A549 (cell line): ENCODE results near the gene FAM114A2. TPM values are rescaled to one million over a fixed set of nuclear protein-coding genes. Genes with fewer than 3 reads are reported as not detected.

Experiments
- ATAC-seq, 2 experiments: fragments of 200-7000 bp in 1 of 2; fragments of >200 bp in 1 of 2; cut with Nextera tagmentation in 1 of 2; cut with Tn5 transposase in 1 of 2; 3 replicates each; pipeline versions ENCODE4 v1.8.0 to v1.9.1; 2018 to 2020; ENCODE audit warnings: mild to moderate bottlenecking in 1 of 2, moderate library complexity in 1 of 2
- CTCF ChIA-PET: fragments of 300-600 bp; sonication (Branson Sonifier 250); formaldehyde crosslinking; extraction: SDS; loops from one replicate; lab custom pipeline; 2021; ENCODE audit warnings: antibody characterized with exemption, inconsistent platforms; lab: Yijun Ruan, JAX
- POLR2A ChIA-PET: fragments of 350-600 bp; formaldehyde crosslinking; extraction: SDS; loops from one replicate; lab custom pipeline; 2021; ENCODE audit warnings: antibody characterized with exemption, inconsistent platforms; lab: Yijun Ruan, JAX
- DNase-seq, 2 experiments: peaks; one replicate each; pipeline versions ENCODE4 v3.0.0 to v3.0.0-alpha.2; 2011 to 2016; ENCODE audit warnings: low read depth in 1 of 2, low spot score in 1 of 2
- FAIRE-seq: peaks from 2 replicates; lab custom pipeline; 2011; peaks lifted over from hg19 to GRCh38; lab: Jason Lieb, UNC
- H3K27ac ChIP-seq, 2 experiments: fragments of >200 bp; sonication (Bioruptor Twin); formaldehyde crosslinking; 3 replicates each; pipeline ENCODE4 v1.5.1; 2016 to 2017
- H3K4me1 ChIP-seq: fragments of >200 bp; sonication (Bioruptor Twin); formaldehyde crosslinking; 3 replicates; pipeline ENCODE4 v1.6.1; 2016
- H3K4me2 ChIP-seq: fragments of >200 bp; sonication (Bioruptor Twin); formaldehyde crosslinking; 3 replicates; pipeline ENCODE4 v1.6.1; 2016
- H3K4me3 ChIP-seq: fragments of >200 bp; sonication (Bioruptor Twin); formaldehyde crosslinking; 3 replicates; pipeline ENCODE4 v1.5.1; 2016
- H3K9me3 ChIP-seq: fragments of >200 bp; sonication (Bioruptor Twin); formaldehyde crosslinking; 3 replicates; pipeline ENCODE4 v1.6.1; 2016
- CBX2 ChIP-seq: fragments of 200-600 bp; sonication (generic); IDR thresholded peaks from 2 replicates; pipeline ENCODE4 v1.6.1; 2016; ENCODE audit warnings: low read depth, mild to moderate bottlenecking, borderline replicate concordance
- EHF ChIP-seq: fragments of 250-450 bp; sonication (Bioruptor Pico); IDR thresholded peaks from 2 replicates; pipeline ENCODE4 v1.5.0; 2020; ENCODE audit warnings: mild to moderate bottlenecking
- EHMT2 ChIP-seq: fragments of 200-600 bp; sonication (generic); IDR thresholded peaks from 2 replicates; pipeline ENCODE4 v1.6.1; 2016; ENCODE audit warnings: antibody characterized with exemption, low read depth, mild to moderate bottlenecking, moderate library complexity
- EP300 ChIP-seq, 2 experiments: fragments of >200 bp; sonication (Bioruptor Twin); formaldehyde crosslinking; IDR thresholded peaks; 2 replicates in 1 of 2; 3 replicates in 1 of 2; pipeline ENCODE4 v1.6.1; 2016 to 2017
- FOSB ChIP-seq: fragments of 250-450 bp; sonication (Bioruptor Pico); IDR thresholded peaks from 2 replicates; pipeline ENCODE4 v1.5.0; 2020; ENCODE audit warnings: mild to moderate bottlenecking, moderate library complexity
- FOSL2 ChIP-seq, 2 experiments: fragments of 450-650 bp in 1 of 2; fragments of >200 bp in 1 of 2; sonication (Bioruptor Twin) in 1 of 2; formaldehyde crosslinking; IDR thresholded peaks; 2 replicates each; pipeline versions ENCODE4 v1.5.0 to v1.6.1; 2016 to 2020; ENCODE audit warnings: mild to moderate bottlenecking in 1 of 2, moderate library complexity in 1 of 2
- HEYL ChIP-seq: fragments of 250-450 bp; sonication (Bioruptor Pico); IDR thresholded peaks from 2 replicates; pipeline ENCODE4 v1.8.0; 2021; ENCODE audit warnings: mild to moderate bottlenecking, moderate library complexity
- HOXB13 ChIP-seq: fragments of 250-450 bp; sonication (Bioruptor Pico); IDR thresholded peaks from 2 replicates; pipeline ENCODE4 v1.5.0; 2020; ENCODE audit warnings: low read depth, mild to moderate bottlenecking, moderate library complexity
- JUNB ChIP-seq: fragments of >200 bp; sonication (Bioruptor Twin); formaldehyde crosslinking; IDR thresholded peaks from 2 replicates; pipeline ENCODE4 v1.6.1; 2016
- POLR2AphosphoS2 ChIP-seq: conservative IDR thresholded peaks from 2 replicates; pipeline ENCODE4 v1.6.1; 2012; ENCODE audit warnings: low read length, improper control_type of control experiment, inconsistent platforms
- RAD21 ChIP-seq, 2 experiments: fragments of >200 bp in 1 of 2; sonication (Bioruptor Twin) in 1 of 2; formaldehyde crosslinking in 1 of 2; IDR thresholded peaks in 1 of 2; conservative IDR thresholded peaks in 1 of 2; 2 replicates in 1 of 2; 3 replicates in 1 of 2; pipeline ENCODE4 v1.6.1; 2012 to 2018; ENCODE audit warnings: inconsistent platforms in 1 of 2
- ZC3H11A ChIP-seq: fragments of 450-650 bp; IDR thresholded peaks from 2 replicates; pipeline ENCODE4 v1.6.1; 2014; ENCODE audit warnings: antibody characterized with exemption, mild to moderate bottlenecking
- WGBS: methylation state at CpG from one replicate; pipeline ENCODE4 v1.1.6; 2017; ENCODE audit errors: missing lambda C conversion rate; 5-methylcytosine and 5-hydroxymethylcytosine counted together
- polyA plus RNA-seq, 4 experiments: library from polyadenylated mRNA; depleted of rRNA in 3 of 4; stranded (reverse); fragments of >200 nt; fragmentation: RNase III in 1 of 4; extraction: RNeasy Plus Mini Kit Qiagen cat#74134 plus additional on column Dnase treatment in 1 of 4; gene quantifications; 2 replicates in 3 of 4; 3 replicates in 1 of 4; pipeline ENCODE4 v1.2.3, GENCODE V29; 2011 to 2017
- TF ChIP-seq, protein P1 (sequence below): fragments of 200-600 bp; sonication (generic); IDR thresholded peaks from 2 replicates; pipeline ENCODE4 v1.6.1; 2016; ENCODE audit warnings: antibody characterized with exemption, mild to moderate bottlenecking, moderate library complexity
- TF ChIP-seq, protein P2 (sequence below): fragments of >200 bp; sonication (Bioruptor Twin); formaldehyde crosslinking; IDR thresholded peaks from 3 replicates; pipeline ENCODE4 v1.6.1; 2016
- TF ChIP-seq, protein P3 (sequence below): IDR thresholded peaks from 2 replicates; pipeline ENCODE4 v1.6.1; 2012
- TF ChIP-seq, protein P4 (sequence below): IDR thresholded peaks from 2 replicates; pipeline ENCODE4 v1.6.1; 2012; ENCODE audit warnings: low read depth, borderline replicate concordance
- TF ChIP-seq, protein P5 (sequence below): fragments of 250-450 bp; sonication (Bioruptor Pico); IDR thresholded peaks from 2 replicates; pipeline ENCODE4 v1.5.0; 2021; ENCODE audit warnings: mild to moderate bottlenecking, moderate library complexity, borderline replicate concordance
- TF ChIP-seq, protein P6 (sequence below): fragments of >200 bp; sonication (Bioruptor Twin); formaldehyde crosslinking; IDR thresholded peaks from 2 replicates; pipeline ENCODE4 v1.6.1; 2016

The FAM114A2 gene
- polyA plus RNA-seq, 2 of the 4 experiments (the other 2 are of a cell fraction): 14.6 to 21.3 TPM

DNA sequence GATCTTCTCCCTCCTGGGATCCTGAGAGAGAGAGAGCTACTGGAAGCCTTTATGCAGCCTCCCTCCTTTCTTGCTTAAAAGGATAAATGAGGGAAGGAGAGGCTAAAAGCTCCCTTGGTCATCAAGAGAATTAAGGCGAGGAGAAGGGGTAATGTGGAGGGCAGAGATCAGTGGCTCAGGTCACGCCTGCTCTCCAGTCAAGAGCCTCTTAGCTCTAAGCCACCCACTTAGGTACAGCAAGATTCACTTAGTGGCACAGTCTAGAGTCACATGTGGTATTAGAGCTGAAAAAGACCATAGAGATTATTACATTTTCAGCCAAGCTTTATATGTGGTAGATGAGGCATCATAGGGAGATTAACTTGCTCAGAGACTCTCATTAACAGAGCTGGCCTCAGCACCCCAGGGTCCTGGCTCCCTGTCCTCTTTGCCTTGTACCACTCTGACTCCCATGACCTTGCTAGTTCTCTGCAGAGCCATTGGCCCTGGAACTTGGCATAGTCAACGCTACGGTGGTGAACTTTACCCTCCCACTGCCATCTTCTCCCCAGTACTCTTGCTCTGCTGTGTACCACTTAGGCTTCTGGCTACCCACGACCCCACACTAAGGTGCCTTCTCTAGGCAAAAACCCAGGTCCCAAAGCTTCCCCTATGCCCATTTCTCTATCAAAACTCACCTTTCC lies 37.7 kb upstream of the FAM114A2 start:
- FAIRE-seq: no peak
- H3K4me1 ChIP-seq: no peaks in the 10 kb centered on the region
- H3K4me3 ChIP-seq: no peak overlapping the region
- ChIA-PET CTCF (interaction anchor here (0.6 to 12.1 kb wide), 11 partner anchors 9 to 345 kb away, joined by 3 to 107 read pairs (median 3); partner anchors contain the start of gene GALNT10), POLR2A (no interaction called here)
- TF ChIP-seq HOXB13 (CRISPR knock-in tag) (no peak), JUNB (no peak), ZC3H11A (no peak), RAD21 (conservative IDR thresholded peaks at IDR 0.05 in 1 of 2, IDR thresholded peaks at IDR 0.05 in 1 of 2) (no peak), EHF (CRISPR knock-in tag) (no peak), POLR2AphosphoS2 (no peak), HEYL (CRISPR knock-in tag) (no peak), CBX2 (no peak), FOSL2 (IDR thresholded peaks at IDR 0.05) (no peak), FOSL2 (CRISPR knock-in tag; IDR thresholded peaks at IDR 0.05) (no peak), EP300 (IDR thresholded peaks at IDR 0.05) (no peak), EHMT2 (no peak), FOSB (no peak)
- TF ChIP-seq, protein P1, sequence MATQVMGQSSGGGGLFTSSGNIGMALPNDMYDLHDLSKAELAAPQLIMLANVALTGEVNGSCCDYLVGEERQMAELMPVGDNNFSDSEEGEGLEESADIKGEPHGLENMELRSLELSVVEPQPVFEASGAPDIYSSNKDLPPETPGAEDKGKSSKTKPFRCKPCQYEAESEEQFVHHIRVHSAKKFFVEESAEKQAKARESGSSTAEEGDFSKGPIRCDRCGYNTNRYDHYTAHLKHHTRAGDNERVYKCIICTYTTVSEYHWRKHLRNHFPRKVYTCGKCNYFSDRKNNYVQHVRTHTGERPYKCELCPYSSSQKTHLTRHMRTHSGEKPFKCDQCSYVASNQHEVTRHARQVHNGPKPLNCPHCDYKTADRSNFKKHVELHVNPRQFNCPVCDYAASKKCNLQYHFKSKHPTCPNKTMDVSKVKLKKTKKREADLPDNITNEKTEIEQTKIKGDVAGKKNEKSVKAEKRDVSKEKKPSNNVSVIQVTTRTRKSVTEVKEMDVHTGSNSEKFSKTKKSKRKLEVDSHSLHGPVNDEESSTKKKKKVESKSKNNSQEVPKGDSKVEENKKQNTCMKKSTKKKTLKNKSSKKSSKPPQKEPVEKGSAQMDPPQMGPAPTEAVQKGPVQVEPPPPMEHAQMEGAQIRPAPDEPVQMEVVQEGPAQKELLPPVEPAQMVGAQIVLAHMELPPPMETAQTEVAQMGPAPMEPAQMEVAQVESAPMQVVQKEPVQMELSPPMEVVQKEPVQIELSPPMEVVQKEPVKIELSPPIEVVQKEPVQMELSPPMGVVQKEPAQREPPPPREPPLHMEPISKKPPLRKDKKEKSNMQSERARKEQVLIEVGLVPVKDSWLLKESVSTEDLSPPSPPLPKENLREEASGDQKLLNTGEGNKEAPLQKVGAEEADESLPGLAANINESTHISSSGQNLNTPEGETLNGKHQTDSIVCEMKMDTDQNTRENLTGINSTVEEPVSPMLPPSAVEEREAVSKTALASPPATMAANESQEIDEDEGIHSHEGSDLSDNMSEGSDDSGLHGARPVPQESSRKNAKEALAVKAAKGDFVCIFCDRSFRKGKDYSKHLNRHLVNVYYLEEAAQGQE: no peak
- TF ChIP-seq, protein P2, sequence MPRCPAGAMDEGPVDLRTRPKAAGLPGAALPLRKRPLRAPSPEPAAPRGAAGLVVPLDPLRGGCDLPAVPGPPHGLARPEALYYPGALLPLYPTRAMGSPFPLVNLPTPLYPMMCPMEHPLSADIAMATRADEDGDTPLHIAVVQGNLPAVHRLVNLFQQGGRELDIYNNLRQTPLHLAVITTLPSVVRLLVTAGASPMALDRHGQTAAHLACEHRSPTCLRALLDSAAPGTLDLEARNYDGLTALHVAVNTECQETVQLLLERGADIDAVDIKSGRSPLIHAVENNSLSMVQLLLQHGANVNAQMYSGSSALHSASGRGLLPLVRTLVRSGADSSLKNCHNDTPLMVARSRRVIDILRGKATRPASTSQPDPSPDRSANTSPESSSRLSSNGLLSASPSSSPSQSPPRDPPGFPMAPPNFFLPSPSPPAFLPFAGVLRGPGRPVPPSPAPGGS: no peak
- TF ChIP-seq, protein P3, sequence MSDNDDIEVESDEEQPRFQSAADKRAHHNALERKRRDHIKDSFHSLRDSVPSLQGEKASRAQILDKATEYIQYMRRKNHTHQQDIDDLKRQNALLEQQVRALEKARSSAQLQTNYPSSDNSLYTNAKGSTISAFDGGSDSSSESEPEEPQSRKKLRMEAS: no peak
- TF ChIP-seq, protein P4, sequence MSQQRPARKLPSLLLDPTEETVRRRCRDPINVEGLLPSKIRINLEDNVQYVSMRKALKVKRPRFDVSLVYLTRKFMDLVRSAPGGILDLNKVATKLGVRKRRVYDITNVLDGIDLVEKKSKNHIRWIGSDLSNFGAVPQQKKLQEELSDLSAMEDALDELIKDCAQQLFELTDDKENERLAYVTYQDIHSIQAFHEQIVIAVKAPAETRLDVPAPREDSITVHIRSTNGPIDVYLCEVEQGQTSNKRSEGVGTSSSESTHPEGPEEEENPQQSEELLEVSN: no peak
- TF ChIP-seq, protein P5, sequence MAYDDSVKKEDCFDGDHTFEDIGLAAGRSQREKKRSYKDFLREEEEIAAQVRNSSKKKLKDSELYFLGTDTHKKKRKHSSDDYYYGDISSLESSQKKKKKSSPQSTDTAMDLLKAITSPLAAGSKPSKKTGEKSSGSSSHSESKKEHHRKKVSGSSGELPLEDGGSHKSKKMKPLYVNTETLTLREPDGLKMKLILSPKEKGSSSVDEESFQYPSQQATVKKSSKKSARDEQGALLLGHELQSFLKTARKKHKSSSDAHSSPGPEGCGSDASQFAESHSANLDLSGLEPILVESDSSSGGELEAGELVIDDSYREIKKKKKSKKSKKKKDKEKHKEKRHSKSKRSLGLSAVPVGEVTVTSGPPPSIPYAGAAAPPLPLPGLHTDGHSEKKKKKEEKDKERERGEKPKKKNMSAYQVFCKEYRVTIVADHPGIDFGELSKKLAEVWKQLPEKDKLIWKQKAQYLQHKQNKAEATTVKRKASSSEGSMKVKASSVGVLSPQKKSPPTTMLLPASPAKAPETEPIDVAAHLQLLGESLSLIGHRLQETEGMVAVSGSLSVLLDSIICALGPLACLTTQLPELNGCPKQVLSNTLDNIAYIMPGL (CRISPR knock-in tag): no peak
- TF ChIP-seq, protein P6, sequence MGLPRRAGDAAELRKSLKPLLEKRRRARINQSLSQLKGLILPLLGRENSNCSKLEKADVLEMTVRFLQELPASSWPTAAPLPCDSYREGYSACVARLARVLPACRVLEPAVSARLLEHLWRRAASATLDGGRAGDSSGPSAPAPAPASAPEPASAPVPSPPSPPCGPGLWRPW: no peak
- TF ChIP-seq, all 56 proteins: peak for 0
- WGBS: 57% methylated on average over 5 of the region's 5 CpGs
- Histone ChIP-seq H3K4me2 (no peak overlapping the region), H3K9me3 (no peaks in the 10 kb centered on the region), H3K27ac (no peak overlapping the region)
- no peak for DNase-seq
- no peak for ATAC-seq
